ENCODE results near the gene NMS.

Gene NMS

GRCh38 chr2:100518801-100519200, 48.5 kb downstream of the NMS start:
- no peaks in the 10 kb centered on the region for H3K4me1 Mint-ChIP-seq
- DNase-seq = no peak
- H3K27ac Mint-ChIP-seq = no peak overlapping the region
- H3K27me3 Mint-ChIP-seq = peaks cover 4% of the 10 kb centered on the region
- H3K4me3 Mint-ChIP-seq = no peak overlapping the region
- CTCF ChIA-PET = no interaction called here
- no peaks in the 10 kb centered on the region for H3K36me3 Mint-ChIP-seq
- no peaks in the 10 kb centered on the region for H3K9me3 Mint-ChIP-seq

DNA sequence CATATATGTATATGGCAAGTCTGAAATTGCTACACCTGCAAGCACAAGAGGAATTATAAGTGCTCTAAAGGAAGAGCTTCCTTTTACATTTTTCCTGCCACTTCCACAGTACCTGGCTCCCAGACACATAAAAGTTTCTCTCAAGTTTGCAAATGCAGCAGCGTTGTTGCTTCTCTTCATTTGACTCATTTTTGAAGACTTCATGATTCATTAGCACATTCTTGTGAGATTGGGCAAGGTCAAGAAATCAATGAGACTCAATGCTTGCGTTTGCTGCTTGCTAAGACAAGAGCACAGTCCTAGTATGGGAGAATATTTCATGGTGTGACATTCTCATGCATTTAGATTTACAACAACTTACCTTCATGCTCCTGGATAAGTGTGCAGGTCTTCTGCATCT, 49.9 kb downstream of the NMS start:
- no peak for DNase-seq
- Mint-ChIP-seq H3K9me3 (no peaks in the 10 kb centered on the region), H3K36me3 (no peaks in the 10 kb centered on the region), H3K4me1 (no peaks in the 10 kb centered on the region), H3K4me3 (no peak overlapping the region), H3K27me3 (peaks cover 4% of the 10 kb centered on the region), H3K27ac (no peak overlapping the region)
- CTCF ChIA-PET = no interaction called here

DNA sequence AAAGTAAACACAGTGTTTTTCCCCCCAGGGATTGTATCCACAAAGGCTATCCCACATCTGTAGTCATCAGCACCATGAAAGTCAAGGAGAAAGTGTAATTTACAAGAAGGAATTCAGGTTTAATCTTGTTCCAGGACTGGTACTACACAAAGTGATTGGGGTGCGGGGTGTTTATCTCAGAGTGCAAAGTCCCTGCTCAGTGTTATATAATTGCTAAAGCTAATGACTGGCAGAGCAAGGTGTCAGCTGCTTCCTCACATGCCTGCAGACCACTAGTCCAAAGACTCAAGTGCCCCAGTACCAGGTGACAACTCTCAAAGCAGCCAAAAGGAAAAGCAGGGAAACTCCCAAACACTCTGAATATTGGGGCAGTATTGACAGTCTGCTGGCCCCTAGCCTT, 52.1 kb downstream of the NMS start:
- H3K36me3 Mint-ChIP-seq = no peaks in the 10 kb centered on the region
- H3K4me3 Mint-ChIP-seq = no peak overlapping the region
- H3K27me3 Mint-ChIP-seq = peaks cover 4% of the 10 kb centered on the region
- no peaks in the 10 kb centered on the region for H3K9me3 Mint-ChIP-seq
- no peaks in the 10 kb centered on the region for H3K4me1 Mint-ChIP-seq
- no peak overlapping the region for H3K27ac Mint-ChIP-seq
- CTCF ChIA-PET = no interaction called here
- DNase-seq = no peak

GRCh38 chr2:100524331-100524730, 54.0 kb downstream of the NMS start:
- Mint-ChIP-seq H3K27ac (no peak overlapping the region), H3K9me3 (no peaks in the 10 kb centered on the region), H3K27me3 (peaks cover 10% of the 10 kb centered on the region), H3K36me3 (no peaks in the 10 kb centered on the region), H3K4me3 (no peak overlapping the region), H3K4me1 (no peaks in the 10 kb centered on the region)
- no peak for DNase-seq
- CTCF ChIA-PET = interaction anchor here (0.7 kb wide), 1 partner anchor 70 kb away, joined by 3 read pairs; no protein-coding TSS in a partner anchor

- peaks cover 14% of the 10 kb centered on the region for H3K27me3 Mint-ChIP-seq
- no peak for DNase-seq
- H3K27ac Mint-ChIP-seq = no peak overlapping the region
- H3K36me3 Mint-ChIP-seq = no peaks in the 10 kb centered on the region
- no peaks in the 10 kb centered on the region for H3K9me3 Mint-ChIP-seq
- H3K4me1 Mint-ChIP-seq = no peaks in the 10 kb centered on the region
- CTCF ChIA-PET = no interaction called here
- no peak overlapping the region for H3K4me3 Mint-ChIP-seq
Measured at GRCh38 chr2:100526868-100527267, 56.6 kb downstream of the NMS start.

DNA sequence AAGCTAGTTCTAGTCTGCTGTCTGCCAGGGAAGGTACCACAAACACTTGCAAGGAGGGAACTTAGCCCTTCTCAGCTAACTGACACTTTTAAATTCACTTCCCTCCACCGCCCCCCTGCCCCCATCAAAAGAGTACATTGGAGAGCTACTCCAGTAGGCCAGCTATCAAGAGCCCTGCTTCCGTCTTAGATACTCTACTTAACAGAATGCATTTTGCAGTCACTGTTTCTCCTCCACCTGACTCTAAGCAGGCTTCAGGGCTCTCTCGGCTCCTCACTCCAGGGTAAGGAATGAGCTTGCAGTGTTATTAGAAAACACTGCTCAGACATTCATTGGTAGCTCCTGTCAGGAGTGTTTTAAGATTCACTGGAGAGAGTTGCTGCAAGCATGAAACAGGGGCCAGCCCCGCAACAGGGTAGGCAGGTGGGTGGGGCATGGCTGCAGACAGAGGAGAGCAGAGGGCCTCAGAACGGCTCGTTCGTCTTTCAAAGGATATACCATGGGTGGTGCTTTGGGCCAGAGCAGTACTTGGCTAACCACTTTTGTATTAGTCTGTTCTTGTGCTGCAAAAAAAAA, 57.2 kb downstream of the NMS start:
- Mint-ChIP-seq H3K4me1 (no peaks in the 10 kb centered on the region), H3K4me3 (no peak overlapping the region), H3K9me3 (no peaks in the 10 kb centered on the region), H3K36me3 (no peaks in the 10 kb centered on the region), H3K27me3 (peaks cover 14% of the 10 kb centered on the region), H3K27ac (no peak overlapping the region)
- CTCF ChIA-PET = no interaction called here
- DNase-seq = no peak

- Mint-ChIP-seq H3K36me3 (no peaks in the 10 kb centered on the region), H3K27me3 (peaks cover 23% of the 10 kb centered on the region), H3K9me3 (no peaks in the 10 kb centered on the region), H3K4me3 (no peak overlapping the region), H3K27ac (no peak overlapping the region), H3K4me1 (no peaks in the 10 kb centered on the region)
- DNase-seq = no peak
- CTCF ChIA-PET = no interaction called here
Measured at GRCh38 chr2:100529176-100529575, 58.9 kb downstream of the NMS start.

DNA sequence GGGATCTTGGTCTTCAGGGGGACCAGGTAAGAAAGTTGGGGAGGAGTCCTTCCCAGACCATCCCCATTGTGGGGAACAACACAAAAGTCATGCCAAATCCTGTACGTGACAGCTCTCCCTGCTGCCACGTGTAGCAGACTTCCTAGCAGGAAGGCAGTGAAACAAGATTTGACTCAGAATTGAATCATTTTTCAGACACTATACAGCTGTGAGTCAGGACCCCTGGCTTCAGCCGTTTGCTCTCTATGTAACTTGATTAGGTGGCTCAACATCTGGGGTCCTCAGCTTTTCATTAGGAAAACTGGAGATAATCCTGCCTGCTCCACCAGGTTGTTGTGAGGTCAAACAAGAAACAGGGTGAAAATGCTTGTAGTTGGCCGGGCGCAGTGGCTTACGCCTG, 59.6 kb downstream of the NMS start:
- Mint-ChIP-seq H3K9me3 (no peaks in the 10 kb centered on the region), H3K4me3 (no peak overlapping the region), H3K27me3 (peaks cover 27% of the 10 kb centered on the region), H3K36me3 (no peaks in the 10 kb centered on the region), H3K27ac (no peak overlapping the region), H3K4me1 (no peaks in the 10 kb centered on the region)
- CTCF ChIA-PET = no interaction called here
- DNase-seq = no peak
